K562 (cell line): Measurements from ENCODE around the gene PPP1R3A. TPM values are rescaled to one million over a fixed set of nuclear protein-coding genes. Genes with fewer than 3 reads are reported as not detected.

Experiments used
- ATAC-seq: fragments of 200-7000 bp; cut with Tn5 transposase; 3 replicates; pipeline ENCODE4 v1.9.1; 2020; ENCODE audit warnings: moderate library complexity
- BruUV-seq: library from RNA; stranded (reverse); fragments of 400-500 nt; replicated peaks from 2 replicates; lab custom pipeline; 2021; lab: Mats Ljungman, UMichigan
- CTCF ChIA-PET: fragments of 300-600 bp; formaldehyde crosslinking; extraction: SDS; loops from one replicate; lab custom pipeline; 2021; ENCODE audit warnings: low intra/inter-chr PET ratio; lab: Yijun Ruan, JAX
- POLR2A ChIA-PET: fragments of 300-600, 350-650 bp; sonication (Branson Sonifier 250); formaldehyde crosslinking; extraction: SDS; loops from one replicate; lab custom pipeline; 2021; ENCODE audit warnings: antibody characterized with exemption, inconsistent platforms; lab: Yijun Ruan, JAX
- DNase-seq, 4 experiments: peaks; one replicate each; pipeline versions ENCODE4 v3.0.0 to v3.0.0-alpha.2; 2011 to 2018; ENCODE audit warnings: low spot score in 3 of 4, mixed read lengths in 3 of 4; ENCODE audit errors: extremely low read depth in 1 of 4
- FAIRE-seq: peaks from 2 replicates; lab custom pipeline; 2011; peaks lifted over from hg19 to GRCh38; lab: Jason Lieb, UNC
- H2AFZ ChIP-seq: 2 replicates; pipeline ENCODE4 v1.6.0; 2011; ENCODE audit warnings: low read depth, low read length, control low read depth, inconsistent platforms
- H3K27ac ChIP-seq: fragments of 200-600 bp; 3 replicates; pipeline ENCODE4 v1.8.0; 2011; ENCODE audit warnings: low read depth, mild to moderate bottlenecking, control low read depth, inconsistent platforms, low read length, moderate library complexity, mixed read lengths; ENCODE audit errors: extremely low read depth
- H3K27me3 ChIP-seq, 2 experiments: fragments of 300-600 bp in 1 of 2; 2 replicates in 1 of 2; 3 replicates in 1 of 2; pipeline versions ENCODE4 v1.6.0 to v1.8.0; 2011; ENCODE audit warnings: inconsistent platforms in 2 of 2, low read length in 2 of 2, mild to moderate bottlenecking in 1 of 2, mixed read lengths in 1 of 2, moderate library complexity in 1 of 2; ENCODE audit not compliant: control insufficient read depth in 2 of 2, insufficient read depth in 2 of 2
- H3K36me3 ChIP-seq: fragments of 300-600 bp; 3 replicates; pipeline ENCODE4 v1.8.0; 2011; ENCODE audit warnings: mild to moderate bottlenecking, low read length, inconsistent platforms; ENCODE audit not compliant: control insufficient read depth, insufficient read depth
- H3K4me1 ChIP-seq, 2 experiments: fragments of 200-600 bp in 1 of 2; replicated peaks in 1 of 2; 2 replicates in 1 of 2; 3 replicates in 1 of 2; pipeline versions ENCODE4 v1.5.1 to v1.8.0; 2011; ENCODE audit warnings: inconsistent platforms in 2 of 2, low read length in 2 of 2, mild to moderate bottlenecking in 1 of 2, mixed read lengths in 1 of 2, moderate library complexity in 1 of 2; ENCODE audit not compliant: control insufficient read depth in 2 of 2, insufficient read depth in 2 of 2
- H3K4me2 ChIP-seq: 2 replicates; pipeline ENCODE4 v1.6.1; 2011; ENCODE audit warnings: low read length, control low read depth, inconsistent platforms, mixed read lengths; ENCODE audit not compliant: insufficient read depth
- H3K4me3 ChIP-seq: fragments of 200-600 bp; sonication (generic), shearing (Covaris generic); 2 replicates; pipeline ENCODE4 v1.5.1; 2016; ENCODE audit warnings: control low read depth, inconsistent platforms
- H3K79me2 ChIP-seq: fragments of 200-600 bp; 3 replicates; pipeline ENCODE4 v1.8.0; 2011; ENCODE audit warnings: low read length, inconsistent platforms; ENCODE audit not compliant: control insufficient read depth, insufficient read depth
- H3K9ac ChIP-seq, 2 experiments: 2 replicates each; pipeline versions ENCODE4 v1.6.0 to v1.6.1; 2011; ENCODE audit warnings: low read depth in 2 of 2, low read length in 2 of 2, control low read depth in 1 of 2, inconsistent platforms in 1 of 2, mild to moderate bottlenecking in 1 of 2, mixed read lengths in 1 of 2; ENCODE audit not compliant: insufficient read depth in 1 of 2
- H3K9me1 ChIP-seq: one replicate; pipeline ENCODE4 v1.6.0; 2011; ENCODE audit warnings: inconsistent platforms, mild to moderate bottlenecking, low read length, moderate library complexity; ENCODE audit not compliant: control insufficient read depth, insufficient read depth
- H3K9me3 ChIP-seq: replicated peaks from 2 replicates; pipeline ENCODE4 v1.5.1; 2011; ENCODE audit warnings: low read depth, low read length, inconsistent platforms; ENCODE audit not compliant: control insufficient read depth, insufficient read depth
- H4K20me1 ChIP-seq: replicated peaks from 2 replicates; pipeline ENCODE4 v1.6.1; 2011; ENCODE audit warnings: low read length, inconsistent platforms, mixed read lengths; ENCODE audit not compliant: control insufficient read depth, insufficient read depth
- BRF2 ChIP-seq: IDR thresholded peaks from 3 replicates; pipeline ENCODE4 v1.6.1; 2011; ENCODE audit warnings: borderline replicate concordance, mild to moderate bottlenecking; ENCODE audit not compliant: insufficient read length, insufficient read depth
- CEBPG ChIP-seq, 3 experiments: fragments of 200-800 bp in 1 of 3; sonication (Bioruptor generic) in 1 of 3; sonication (generic) in 1 of 3; formaldehyde crosslinking in 1 of 3; IDR thresholded peaks in 2 of 3; conservative IDR thresholded peaks in 1 of 3; 2 replicates each; pipeline versions ENCODE4 v1.6.1 to v1.8.0; 2016 to 2022; ENCODE audit warnings: missing compliant biosample characterization in 2 of 3, missing genetic modification characterization in 2 of 3, mild to moderate bottlenecking in 1 of 3, missing genetic modification reagents in 1 of 3
- HOMEZ ChIP-seq: fragments of 250-450 bp; sonication (Bioruptor Pico); IDR thresholded peaks from 2 replicates; pipeline ENCODE4 v1.4.0; 2020; ENCODE audit warnings: mild to moderate bottlenecking, moderate library complexity
- HOXB6 ChIP-seq: fragments of 250-450 bp; sonication (Bioruptor Pico); IDR thresholded peaks from 2 replicates; pipeline ENCODE4 v1.5.1; 2022; ENCODE audit warnings: mild to moderate bottlenecking, borderline replicate concordance
- NCOR1 ChIP-seq: fragments of 450-650 bp; IDR thresholded peaks from 2 replicates; pipeline ENCODE4 v1.6.1; 2016; ENCODE audit warnings: mild to moderate bottlenecking, moderate library complexity
- POLR2B ChIP-seq: fragments of 450-650 bp; IDR thresholded peaks from 2 replicates; pipeline ENCODE4 v1.6.1; 2018; ENCODE audit warnings: low read depth; ENCODE audit not compliant: partially characterized antibody
- U2AF2 ChIP-seq: fragments of 200-400 bp; formaldehyde crosslinking; optimal IDR thresholded peaks from 2 replicates; pipeline ENCODE3; 2017; ENCODE audit warnings: low read depth, mild to moderate bottlenecking, low read length
- USF1 ChIP-seq: sonication (generic); formaldehyde crosslinking; IDR thresholded peaks from 2 replicates; pipeline ENCODE4 v1.9.0; 2022; ENCODE audit warnings: mild to moderate bottlenecking, missing genetic modification reagents
- ZFPM2 ChIP-seq: fragments of 250-450 bp; sonication (Bioruptor Pico); IDR thresholded peaks from 2 replicates; pipeline ENCODE4 v1.5.1; 2022; ENCODE audit warnings: mild to moderate bottlenecking
- ZNF184 ChIP-seq: sonication (generic); formaldehyde crosslinking; IDR thresholded peaks from 2 replicates; pipeline ENCODE4 v1.5.0; 2020; ENCODE audit warnings: missing genetic modification reagents
- ZNF551 ChIP-seq: fragments of 250-450 bp; sonication (Bioruptor Pico); IDR thresholded peaks from 2 replicates; pipeline ENCODE4 v1.5.0; 2021; ENCODE audit warnings: mild to moderate bottlenecking, moderate library complexity
- ZNF785 ChIP-seq: fragments of 250-450 bp; sonication (Bioruptor Pico); IDR thresholded peaks from 2 replicates; pipeline ENCODE4 v1.4.0; 2020; ENCODE audit warnings: mild to moderate bottlenecking
- WGBS: fragments of 100-300 bp; shearing (Covaris generic); methylation state at CpG from one replicate; pipeline ENCODE4 v1.1.6; 2016; ENCODE audit warnings: low coverage, mixed read lengths; ENCODE audit not compliant: insufficient coverage; ENCODE audit errors: missing lambda C conversion rate; 5-methylcytosine and 5-hydroxymethylcytosine counted together
- in situ Hi-C: fragments of 300-500 bp; cut with MboI; formaldehyde crosslinking; loops from 4 replicates; pipeline ENCODE4 v1.15.0; 2018; ENCODE audit warnings: inconsistent platforms, mixed read lengths
- intact Hi-C: fragments of 100-400 bp; cut with micrococcal nuclease; formaldehyde crosslinking; loops from 2 replicates; pipeline ENCODE4 v1.14.2; 2022
- polyA plus RNA-seq, 8 experiments: library from polyadenylated mRNA; depleted of rRNA in 4 of 8; stranded (reverse) in 5 of 8; unstranded in 3 of 8; fragments of >200 nt; fragmentation: Nextera tagmentation in 2 of 8; fragmentation: Illumina TruSeq in 1 of 8; extraction: Ambion mirVana in 2 of 8; extraction: Trizol in 1 of 8; gene quantifications; 2 replicates each; pipeline versions ENCODE4 v1.2.1 to v1.2.3, GENCODE V29; 2011 to 2014; ENCODE audit warnings: inconsistent platforms in 1 of 8, missing spikeins in 1 of 8
- total RNA-seq, 7 experiments: library from RNA; depleted of rRNA in 6 of 7; stranded (reverse); fragments of >200 nt in 6 of 7; fragmentation: Illumina TruSeq in 2 of 7; extraction: Trizol in 2 of 7; gene quantifications; 2 replicates each; pipeline versions ENCODE4 v1.2.1 to v1.2.3, GENCODE V29; 2011 to 2021; ENCODE audit warnings: low replicate concordance in 1 of 7
- TF ChIP-seq, protein P1 (sequence below), 2 experiments: fragments of 450-650 bp in 1 of 2; IDR thresholded peaks; 2 replicates each; pipeline ENCODE4 v1.6.1; 2011 to 2017; ENCODE audit warnings: low read depth in 2 of 2, antibody characterized with exemption in 1 of 2, borderline replicate concordance in 1 of 2, low read length in 1 of 2, mild to moderate bottlenecking in 1 of 2, mixed read lengths in 1 of 2; ENCODE audit not compliant: control insufficient read depth in 1 of 2

The PPP1R3A gene
- total and polyA plus RNA-seq, 9 of the 15 experiments (the other 6 are each of a cell fraction or from before 2014, with no cell fraction given), result 0.01 to 0.03 TPM; not detected in 7

DNA sequence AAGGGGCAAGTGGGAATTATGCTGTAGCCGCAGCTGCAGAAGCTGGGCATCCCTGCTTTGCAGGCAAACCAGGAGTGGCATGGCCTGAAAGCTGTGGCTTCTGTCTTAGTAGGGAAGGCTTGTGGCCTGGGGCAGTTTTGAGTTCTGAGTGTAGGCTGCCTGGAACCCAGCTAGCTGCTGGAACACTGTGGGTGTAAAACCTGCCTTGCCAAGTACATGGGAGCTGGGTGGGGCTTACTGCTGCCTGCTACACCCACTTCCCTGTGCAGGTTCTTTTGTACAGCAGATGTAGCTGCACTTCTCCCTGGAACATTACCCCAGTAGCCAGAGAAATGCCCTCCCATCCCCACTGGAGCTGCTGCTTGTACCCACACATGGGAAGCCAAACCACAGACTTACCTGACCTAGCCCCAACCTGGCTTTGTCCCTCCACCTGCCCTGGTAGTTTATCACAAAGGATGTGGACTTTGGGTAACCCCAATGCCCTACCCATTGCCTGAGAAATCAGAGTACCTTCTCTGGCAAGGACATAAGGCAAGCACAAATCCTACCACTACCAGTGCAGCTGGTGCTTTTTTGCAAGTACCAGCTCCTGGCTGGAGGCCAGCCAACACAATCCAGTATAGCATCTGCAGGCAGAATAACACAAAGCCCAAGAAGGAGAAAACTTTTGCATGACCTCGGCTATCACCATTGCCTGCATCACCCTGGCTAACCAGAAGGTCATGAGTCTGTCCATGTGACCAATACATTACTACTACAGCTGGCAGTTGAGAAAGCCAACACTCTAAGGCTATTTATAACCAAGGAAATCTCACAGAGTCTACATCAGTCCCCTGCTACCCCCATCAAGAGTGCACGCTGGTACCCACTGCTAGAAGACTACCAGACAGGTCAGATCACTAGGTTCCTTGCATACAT lies 26.5 kb upstream of the PPP1R3A start:
- Histone ChIP-seq H3K9me1 (no peaks in the 10 kb centered on the region), H3K9ac (no peak overlapping the region), H3K9me3 (no peaks in the 10 kb centered on the region), H3K4me3 (no peak overlapping the region), H4K20me1 (no peaks in the 10 kb centered on the region), H3K4me1 (no peaks in the 10 kb centered on the region), H3K36me3 (no peaks in the 10 kb centered on the region), H2AFZ (no peak overlapping the region), H3K27ac (no peak overlapping the region), H3K79me2 (no peaks in the 10 kb centered on the region), H3K27me3 (no peaks in the 10 kb centered on the region), H3K4me2 (no peak overlapping the region)
- in situ Hi-C loops (no loop called here), intact Hi-C loops (no loop called here)
- TF ChIP-seq HOMEZ (no peak), ZNF785 (CRISPR knock-in tag) (no peak), BRF2 (no peak), USF1 (CRISPR knock-in tag) (no peak), ZNF184 (CRISPR knock-in tag) (no peak), HOXB6 (CRISPR knock-in tag) (no peak), ZFPM2 (CRISPR knock-in tag) (no peak), CEBPG (CRISPR knock-in tag; IDR thresholded peaks at IDR 0.05) (no peak), CEBPG (tag; conservative IDR thresholded peaks at IDR 0.05 in 1 of 2, IDR thresholded peaks at IDR 0.05 in 1 of 2) (no peak), U2AF2 (no peak), ZNF551 (CRISPR knock-in tag) (no peak), POLR2B (no peak), NCOR1 (no peak)
- TF ChIP-seq, protein P1, sequence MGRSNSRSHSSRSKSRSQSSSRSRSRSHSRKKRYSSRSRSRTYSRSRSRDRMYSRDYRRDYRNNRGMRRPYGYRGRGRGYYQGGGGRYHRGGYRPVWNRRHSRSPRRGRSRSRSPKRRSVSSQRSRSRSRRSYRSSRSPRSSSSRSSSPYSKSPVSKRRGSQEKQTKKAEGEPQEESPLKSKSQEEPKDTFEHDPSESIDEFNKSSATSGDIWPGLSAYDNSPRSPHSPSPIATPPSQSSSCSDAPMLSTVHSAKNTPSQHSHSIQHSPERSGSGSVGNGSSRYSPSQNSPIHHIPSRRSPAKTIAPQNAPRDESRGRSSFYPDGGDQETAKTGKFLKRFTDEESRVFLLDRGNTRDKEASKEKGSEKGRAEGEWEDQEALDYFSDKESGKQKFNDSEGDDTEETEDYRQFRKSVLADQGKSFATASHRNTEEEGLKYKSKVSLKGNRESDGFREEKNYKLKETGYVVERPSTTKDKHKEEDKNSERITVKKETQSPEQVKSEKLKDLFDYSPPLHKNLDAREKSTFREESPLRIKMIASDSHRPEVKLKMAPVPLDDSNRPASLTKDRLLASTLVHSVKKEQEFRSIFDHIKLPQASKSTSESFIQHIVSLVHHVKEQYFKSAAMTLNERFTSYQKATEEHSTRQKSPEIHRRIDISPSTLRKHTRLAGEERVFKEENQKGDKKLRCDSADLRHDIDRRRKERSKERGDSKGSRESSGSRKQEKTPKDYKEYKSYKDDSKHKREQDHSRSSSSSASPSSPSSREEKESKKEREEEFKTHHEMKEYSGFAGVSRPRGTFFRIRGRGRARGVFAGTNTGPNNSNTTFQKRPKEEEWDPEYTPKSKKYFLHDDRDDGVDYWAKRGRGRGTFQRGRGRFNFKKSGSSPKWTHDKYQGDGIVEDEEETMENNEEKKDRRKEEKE (IDR thresholded peaks at IDR 0.05; ENCODE audit: borderline replicate concordance in 1 of 2, control insufficient read depth in 1 of 2, low read depth in 2 of 2, low read length in 1 of 2), result no peak
- FAIRE-seq (no peak), DNase-seq (no peak), ATAC-seq (no peak)
- ChIA-PET POLR2A (interaction anchor here (0.6 kb wide), 1 partner anchor 505 kb away, joined by 3 read pairs; no protein-coding TSS in a partner anchor), CTCF (no interaction called here)
- no TSS peak for BruUV-seq
- WGBS, result 0% methylated on average over 3 of the region's 3 CpGs
